Measurements from ENCODE around the gene NRARP. TPM values are rescaled to one million over a fixed set of nuclear protein-coding genes. Genes with fewer than 3 reads are reported as not detected.

The NRARP gene
- total RNA-seq, 1 experiment from 2014 or later, result 23.8 TPM

DNA sequence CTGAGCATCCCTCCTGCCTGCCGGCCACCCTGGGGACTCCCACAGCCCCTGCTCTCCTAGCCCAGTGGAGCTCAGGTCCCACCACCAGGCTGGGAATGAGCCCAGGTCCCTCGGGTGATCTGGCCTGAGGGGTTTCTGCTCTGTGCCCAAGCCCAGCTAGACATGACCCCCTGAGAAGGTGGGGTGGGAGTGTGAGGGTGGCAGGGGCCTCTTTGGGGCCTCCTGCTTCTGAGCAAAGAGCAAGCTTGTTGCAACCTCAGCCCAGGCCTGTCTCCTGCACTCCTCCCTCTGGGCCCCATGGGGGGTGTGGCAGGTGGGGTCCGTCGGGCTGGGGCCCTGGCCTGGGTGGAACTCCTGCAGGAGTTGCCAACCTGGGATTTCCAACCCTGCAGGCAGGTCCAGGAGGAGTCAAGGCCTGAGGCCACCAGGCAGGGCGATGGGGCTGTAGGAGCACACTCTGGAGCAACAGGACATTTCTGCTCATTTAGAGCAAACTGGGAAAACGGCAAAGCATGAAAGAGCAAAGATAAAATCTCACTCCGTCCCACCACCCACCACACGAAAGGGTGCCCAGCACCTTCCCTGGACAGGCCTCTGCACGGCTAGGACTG is 11.4 kb upstream of the NRARP start:
- H3K14ac ChIP-seq (ENCODE audit: insufficient read depth, low read length), result no peak overlapping the region
- no peak overlapping the region for H4K91ac ChIP-seq (ENCODE audit: insufficient read length, low read depth, low read length)
- TF ChIP-seq CTCF (conservative IDR thresholded peaks at IDR 0.05), result no peak
- no peaks in the 10 kb centered on the region for H3K79me1 ChIP-seq (ENCODE audit: insufficient read depth, low read depth, low read length, poor library complexity, severe bottlenecking)
- H3K4me1 ChIP-seq (ENCODE audit: insufficient read depth, low read length), result no peaks in the 10 kb centered on the region; the same call in 1 of the 2 replicates
- no peak overlapping the region for H4K5ac ChIP-seq (ENCODE audit: insufficient read length, low read depth, low read length)
- H2AFZ ChIP-seq (ENCODE audit: low read length), result no peak overlapping the region
- H2AK5ac ChIP-seq (ENCODE audit: insufficient read length, low read length), result no peak overlapping the region
- DNase-seq, result no peak
- no peaks in the 10 kb centered on the region for H4K20me1 ChIP-seq (ENCODE audit: control insufficient read depth, insufficient read depth, insufficient read length)
- no peaks in the 10 kb centered on the region for H3K9me3 ChIP-seq (ENCODE audit: control insufficient read depth, low read depth, low read length)
- no peaks in the 10 kb centered on the region for H3K23me2 ChIP-seq (ENCODE audit: insufficient read length, low read depth, low read length, poor library complexity, severe bottlenecking)
- H3K79me2 ChIP-seq (ENCODE audit: insufficient read depth, low read length), result no peaks in the 10 kb centered on the region
- H3K27me3 ChIP-seq (ENCODE audit: insufficient read depth, low read length), result no peaks in the 10 kb centered on the region
- H3K4me2 ChIP-seq (ENCODE audit: insufficient read depth, insufficient read length, low read length), result no peak overlapping the region
- Mint-ChIP-seq H3K27me3 (ENCODE audit: low read depth) (peaks cover 3% of the 10 kb centered on the region), H3K4me3 (no peak overlapping the region), H3K9me3 (no peaks in the 10 kb centered on the region), H3K36me3 (ENCODE audit: insufficient read depth in 1 of 3, low read depth in 3 of 3) (no peaks in the 10 kb centered on the region), H3K27ac (no peak overlapping the region), H3K4me1 (peaks cover 8 to 12% of the 10 kb centered on the region in 2 experiments; a peak in 3 of 4 replicates)
- H4K8ac ChIP-seq (replicated peaks; ENCODE audit: insufficient read length, low read depth, low read length), result no peak overlapping the region
- no peak overlapping the region for H3K23ac ChIP-seq (ENCODE audit: insufficient read length, low read depth, low read length)
- no peak overlapping the region for H3K9ac ChIP-seq (ENCODE audit: extremely low read depth, insufficient read length, low read length)
- H2BK120ac ChIP-seq (ENCODE audit: low read depth, low read length, poor library complexity, severe bottlenecking), result no peak overlapping the region
- no peak overlapping the region for H2BK12ac ChIP-seq (ENCODE audit: insufficient read length, low read depth, low read length)
- no peak overlapping the region for H3K56ac ChIP-seq (ENCODE audit: insufficient read length, low read depth, low read length)
- no CpG with 5 or more reads among the region's 9 CpGs for WGBS (ENCODE audit: extremely low coverage, insufficient read length, low lambda C conversion rate)
- H3K27ac ChIP-seq (ENCODE audit: insufficient read length, low read depth, low read length), result no peak overlapping the region
- no peak overlapping the region for H3K4ac ChIP-seq (ENCODE audit: low read depth, low read length)
- H3T11ph ChIP-seq (ENCODE audit: low read length), result no peak overlapping the region
- H2BK15ac ChIP-seq (ENCODE audit: low read depth, low read length), result no peak overlapping the region
- no peak overlapping the region for H3K18ac ChIP-seq (ENCODE audit: insufficient read length, low read depth, low read length)
- H2BK5ac ChIP-seq (ENCODE audit: insufficient read length, low read length), result no peak overlapping the region
- no peak overlapping the region for H2BK20ac ChIP-seq (ENCODE audit: low read depth, low read length, poor library complexity, severe bottlenecking)
